ENCODE data around the gene TEDDM1.

- TF ChIP-seq YY1 (IDR thresholded peaks at IDR 0.05; ENCODE audit: insufficient read depth, insufficient read length) (no peak), ZNF274 (IDR thresholded peaks at IDR 0.05; ENCODE audit: low read depth, low read length) (no peak), SUZ12 (IDR thresholded peaks at IDR 0.05; ENCODE audit: extremely low read depth, insufficient read depth, insufficient read length) (no peak)
Observed at GRCh38 chr1:182400567-182400966, at the start of gene TEDDM1.
